CD4-positive, alpha-beta T cell treated with Interleukin-4 for 1 hour (primary cell): ENCODE measurements around the gene PCIF1.
A peak's percentile ranks its signal among the peaks of the same experiment; 100 is the strongest.
"Not testable (repeated sequence)": the region's sequence is repeated elsewhere in the genome, so short reads cannot be mapped to it uniquely, and the experiment has no call there.

Source experiments
- DNase-seq, 2 donors: peaks; one replicate each; pipeline ENCODE4 v3.0.0-alpha.2; 2020 to 2022

PCIF1 gene

DNA sequence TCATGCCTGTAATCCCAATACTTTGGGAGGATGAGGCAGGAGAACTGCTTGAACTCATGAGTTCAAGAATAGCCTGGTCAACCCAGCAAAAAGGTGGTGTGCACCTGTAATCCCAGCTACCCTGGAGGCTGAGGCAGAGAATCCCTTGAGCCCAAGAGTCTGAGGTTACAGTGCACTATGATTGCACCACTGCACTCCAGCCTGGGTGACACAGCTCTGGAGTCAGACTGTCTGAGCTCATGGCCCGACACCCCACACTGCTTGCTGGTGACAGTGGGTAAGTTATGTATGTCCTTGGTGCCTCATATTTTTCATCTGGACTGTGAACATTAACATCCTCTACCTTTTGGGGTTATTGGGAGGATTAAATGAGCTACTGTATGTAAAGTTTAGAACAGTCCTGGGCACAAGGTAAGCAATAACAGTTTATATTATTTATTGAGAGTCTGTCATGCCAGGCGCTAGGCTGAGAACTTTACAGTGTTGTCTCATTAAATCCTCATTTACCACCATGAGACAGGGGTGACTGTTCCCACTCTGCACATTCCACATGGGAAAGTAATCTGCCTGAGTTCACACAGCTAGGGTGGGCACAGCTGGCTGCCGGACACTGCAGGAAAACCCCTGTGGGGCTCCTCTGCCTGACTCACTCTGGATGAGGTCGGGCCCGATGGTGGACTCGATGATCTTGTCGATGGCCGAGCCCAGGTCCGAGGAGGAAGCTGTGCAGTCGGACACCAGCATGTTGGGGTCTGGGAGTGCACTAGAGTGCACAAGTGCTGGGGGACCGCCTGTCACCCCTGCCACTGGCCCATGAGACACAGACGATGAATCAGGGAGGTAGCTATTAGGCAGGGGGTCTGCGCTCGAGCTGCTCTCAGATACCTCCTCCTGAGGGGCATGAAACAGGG is 34.6 kb downstream of the PCIF1 start:
- DNase-seq = no peak

DNA sequence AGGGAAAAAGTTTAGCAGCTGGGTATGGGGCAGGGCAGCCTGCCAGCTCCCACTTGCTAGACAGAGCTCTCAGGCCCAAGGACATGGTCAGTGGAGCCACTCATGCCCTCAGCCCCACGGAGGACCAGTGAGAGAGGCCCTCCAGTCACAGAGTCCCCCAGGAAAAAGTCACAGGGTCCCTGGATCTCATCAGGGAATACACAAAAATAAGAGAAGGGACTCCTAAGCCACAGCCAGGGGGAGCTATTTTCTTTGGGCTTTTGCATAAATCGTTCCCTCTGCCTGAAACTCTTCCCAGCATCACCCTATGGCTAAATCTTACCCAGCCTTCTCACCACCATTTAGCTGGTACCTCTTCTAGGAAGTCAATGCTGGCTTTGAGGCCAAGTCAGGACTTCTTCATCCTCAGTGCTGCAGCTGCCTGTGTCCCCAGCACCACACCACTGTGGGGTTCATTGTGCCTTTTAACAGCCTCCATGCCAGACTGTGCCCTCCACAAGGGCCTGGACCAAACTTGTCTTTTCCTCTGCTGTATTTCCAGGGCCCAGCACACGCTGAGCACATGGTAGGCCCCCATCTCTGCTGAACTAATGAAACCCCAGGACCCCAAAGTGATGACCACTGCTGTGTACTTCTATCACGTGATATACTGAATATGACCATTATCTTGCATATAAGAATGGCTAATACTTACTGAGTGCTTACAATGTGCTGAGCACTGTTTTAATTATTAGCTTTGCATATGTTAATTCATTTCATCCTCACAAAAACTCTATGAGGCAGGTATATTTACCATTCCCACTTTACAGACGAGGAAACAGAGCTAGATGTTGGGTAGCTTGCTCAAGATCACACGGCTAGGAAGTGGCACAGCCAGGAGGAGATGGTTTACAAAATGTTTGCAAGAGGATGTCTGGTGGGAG is 35.5 kb downstream of the PCIF1 start:
- peak in 1 of 2 donors; percentile 41 for DNase-seq

DNA sequence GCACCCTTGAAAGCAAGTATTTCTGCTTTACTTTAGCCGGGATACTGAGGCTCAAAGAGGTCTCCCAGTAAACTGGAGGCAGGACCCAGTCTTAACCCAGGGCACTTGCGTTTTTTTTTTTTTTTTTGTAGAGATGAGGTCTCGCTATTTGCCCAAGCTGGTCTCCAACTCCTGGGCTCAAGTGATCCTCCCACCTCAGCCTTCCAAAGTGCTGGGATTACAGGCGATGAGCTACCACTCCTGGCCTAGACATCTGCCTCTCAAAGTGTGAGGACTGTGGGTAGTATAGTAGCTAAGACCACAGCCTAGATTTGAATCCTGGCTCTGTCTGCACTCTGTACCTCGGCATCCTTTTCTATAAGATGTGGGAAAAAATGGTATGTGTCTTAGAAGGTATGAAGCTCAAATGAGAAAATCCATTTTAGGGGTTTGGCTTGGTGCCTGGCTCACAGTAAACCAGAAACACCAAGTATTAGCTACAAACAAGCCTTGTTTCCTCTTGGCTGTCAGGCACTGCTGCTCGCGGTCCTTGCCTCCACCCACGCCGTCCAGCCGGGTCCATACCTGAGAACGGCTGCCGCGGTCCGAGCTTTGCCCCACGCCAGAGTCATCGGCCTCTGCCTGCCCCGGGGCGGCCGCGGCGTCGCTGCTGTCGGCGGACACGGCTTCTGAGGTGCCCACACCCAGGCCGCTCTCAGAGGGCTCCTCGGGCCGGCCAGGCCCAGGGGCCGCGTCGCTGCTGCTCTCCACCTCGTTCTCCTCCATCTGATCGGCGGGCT is 36.4 kb downstream of the PCIF1 start:
- peak in 1 of 2 donors; percentile 34 for DNase-seq

DNA sequence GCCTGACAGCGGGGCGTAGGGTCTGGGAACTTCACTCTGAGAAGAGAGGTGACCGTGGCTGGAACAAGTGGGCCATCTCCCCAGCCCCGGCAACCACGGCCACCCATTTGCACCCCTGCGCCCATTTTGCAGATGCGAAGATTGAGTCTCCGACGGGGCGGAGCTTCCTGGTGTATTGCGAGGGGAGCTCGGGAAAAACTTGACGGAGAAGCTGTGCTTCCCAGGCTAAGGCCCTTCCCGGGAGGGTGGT is 36.9 kb downstream of the PCIF1 start:
- DNase-seq = no peak

DNA sequence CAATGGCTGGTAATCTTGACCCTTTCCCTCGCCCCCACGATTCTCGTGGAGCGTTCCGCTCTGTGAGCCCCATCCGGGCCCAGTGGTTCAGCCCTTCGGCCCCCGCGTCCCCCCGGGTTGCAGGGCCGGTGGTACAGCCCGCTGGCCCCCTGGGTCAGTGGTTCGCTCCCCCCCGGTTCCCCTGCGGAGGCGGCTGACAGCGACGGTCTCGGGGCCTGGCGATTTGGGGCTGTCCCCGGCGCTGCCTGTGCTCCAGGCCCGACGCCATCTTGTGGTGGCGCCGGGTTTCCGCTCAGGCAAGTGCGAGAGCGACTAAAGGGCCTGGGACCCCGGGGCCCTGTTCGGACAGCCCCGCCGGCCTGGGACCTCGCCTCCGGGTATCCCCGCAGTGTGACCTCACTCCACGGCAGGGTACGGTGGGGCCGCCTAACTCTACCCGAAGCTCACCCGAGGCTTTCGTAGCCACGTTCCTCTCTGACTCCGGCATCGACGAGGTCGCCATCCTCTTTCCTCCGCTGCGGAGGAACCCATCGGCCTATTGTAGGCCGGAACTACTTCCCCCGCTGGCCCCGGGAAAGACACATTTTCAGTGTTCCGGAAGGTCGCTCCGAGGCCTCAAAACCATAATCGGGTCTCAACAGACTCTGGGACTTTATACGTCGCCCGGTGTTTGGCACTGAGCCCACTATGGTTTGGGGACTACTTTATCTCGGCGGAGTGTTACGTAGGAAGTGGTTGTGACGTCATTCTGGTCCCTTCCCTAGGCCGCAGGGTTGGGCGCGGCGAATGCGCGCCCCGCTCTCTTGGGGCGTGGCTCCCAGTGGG is 37.4 kb downstream of the PCIF1 start, which contains the start of gene ZNF335:
Gene ZNF335, minus strand, starts transcription at position 529 of the 825 bp plus-strand sequence. CDS start 793 bp downstream, outside the sequence.
- DNase-seq = peak; percentile 96

DNA sequence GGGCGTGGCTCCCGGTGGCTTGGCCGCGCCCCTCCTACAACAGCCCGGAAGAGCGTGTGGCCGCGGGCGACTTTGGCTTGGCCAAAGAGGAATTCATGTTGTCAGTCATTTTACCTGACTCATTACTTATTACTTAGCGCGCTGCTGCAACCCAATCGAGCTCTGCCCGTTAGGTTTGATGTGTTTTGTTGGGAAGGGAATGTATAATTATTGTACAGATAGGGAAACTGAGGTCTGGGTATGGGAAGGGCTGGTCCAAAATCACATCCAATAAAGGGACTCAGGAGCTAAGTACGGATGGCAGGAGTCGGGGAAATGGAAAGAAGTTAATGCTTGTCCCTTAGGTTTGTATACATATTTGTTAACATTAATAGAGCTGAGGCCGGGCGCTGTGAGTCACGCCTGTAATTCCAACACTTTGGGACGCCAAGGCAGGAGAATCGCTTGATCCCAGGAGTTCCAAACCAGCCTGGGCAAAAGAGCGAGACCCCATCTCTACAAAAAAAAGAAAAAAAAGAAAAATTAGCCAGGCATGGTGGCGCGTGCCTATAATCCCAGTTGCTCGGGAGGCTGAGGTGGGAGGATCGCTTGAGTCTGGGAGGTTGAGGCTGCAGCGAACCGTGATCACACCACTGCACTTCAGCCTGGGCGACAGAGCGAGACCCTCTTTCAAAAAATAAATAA is 38.2 kb downstream of the PCIF1 start:
- DNase-seq = no peak

DNA sequence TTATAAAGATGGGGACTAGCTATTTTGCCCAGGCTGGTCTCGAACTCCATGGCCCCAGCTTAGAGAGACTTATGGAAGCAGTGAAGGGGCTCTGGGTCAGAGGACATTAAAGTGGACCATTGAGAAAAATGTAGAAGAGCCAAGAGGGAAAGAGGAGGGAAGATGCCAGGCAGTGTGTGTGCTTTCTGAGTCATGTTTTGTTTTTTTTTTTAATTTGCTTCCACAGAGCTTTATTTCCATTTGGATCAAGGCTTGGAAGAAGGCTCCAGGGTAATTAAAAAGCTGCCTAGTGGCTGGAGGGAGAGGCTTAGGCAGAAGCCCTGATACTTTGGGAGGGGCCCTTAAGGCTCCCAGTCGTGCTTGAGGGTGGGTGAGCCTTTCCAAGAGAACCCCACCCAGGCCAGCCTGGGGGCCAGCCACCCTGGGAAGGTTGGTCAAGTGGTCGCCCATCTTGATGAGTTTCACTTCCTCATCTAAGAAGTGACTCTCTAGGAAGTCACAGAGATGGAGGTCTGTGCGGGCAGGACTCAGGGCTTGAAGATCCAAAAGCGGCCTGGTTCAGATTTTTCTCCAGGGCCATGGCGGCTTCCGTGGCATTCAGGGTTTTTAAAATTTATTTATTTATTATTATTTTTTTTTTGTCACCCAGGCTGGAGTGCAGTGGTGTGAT is 40.5 kb downstream of the PCIF1 start:
- no peak for DNase-seq

DNA sequence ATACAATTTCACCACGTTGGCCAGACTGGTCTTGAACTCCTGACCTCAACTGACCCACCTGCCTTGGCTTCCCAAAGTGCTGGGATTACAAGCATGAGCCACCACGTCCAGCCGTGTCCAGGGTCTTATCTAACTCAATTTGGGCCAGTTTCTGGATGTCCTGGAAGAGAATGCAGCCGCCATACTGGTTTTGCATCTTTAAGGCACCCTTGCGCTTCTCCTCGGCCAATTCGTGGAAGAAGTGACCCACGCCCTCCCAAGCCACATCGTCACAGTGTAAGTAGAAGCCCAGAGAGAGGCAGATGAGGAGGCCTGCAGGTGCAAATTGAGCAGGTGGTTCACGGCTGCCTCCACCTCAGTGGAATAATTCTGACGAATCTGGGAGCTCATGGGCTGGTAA is 41.2 kb downstream of the PCIF1 start:
- DNase-seq = no peak

DNA sequence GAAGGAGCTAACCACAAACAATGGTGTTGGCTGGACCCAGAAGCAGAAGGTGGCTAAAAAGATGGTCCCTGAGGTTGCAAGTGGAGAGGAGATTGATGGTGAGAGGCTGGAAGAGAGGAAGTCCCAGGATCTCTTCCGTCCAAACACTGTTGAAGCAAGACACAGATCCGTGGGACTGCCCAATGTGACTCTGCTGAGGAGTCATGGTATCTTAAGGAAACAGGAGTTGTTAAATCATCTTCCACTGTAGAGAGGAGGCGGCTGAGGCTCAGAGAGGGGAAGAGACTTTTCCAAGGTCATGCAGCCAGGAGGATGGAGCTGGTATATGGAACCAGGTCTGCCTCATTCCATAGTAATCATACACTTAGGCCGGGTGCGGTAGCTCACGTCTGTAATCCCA is 41.6 kb downstream of the PCIF1 start:
- no peak for DNase-seq

DNA sequence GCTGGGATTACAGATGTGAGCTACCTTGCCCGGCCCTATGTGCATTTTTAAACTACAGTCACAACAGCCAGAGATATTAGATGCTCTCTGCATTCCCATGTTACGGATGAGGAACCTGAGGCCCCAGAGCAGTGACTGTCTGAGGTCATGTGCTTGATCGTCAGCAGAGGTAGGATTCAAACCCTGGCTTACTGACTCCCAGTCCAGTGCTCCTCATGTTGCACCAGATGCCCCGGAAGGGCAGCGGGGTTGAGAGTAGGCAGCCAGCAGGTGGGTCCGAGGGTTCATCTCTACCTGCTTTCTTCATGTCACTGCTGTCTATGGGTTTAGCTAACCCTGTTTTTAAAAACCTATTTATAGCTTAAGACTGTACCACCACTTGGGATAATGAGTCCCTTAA is 46.8 kb downstream of the PCIF1 start:
- no peak for DNase-seq

DNA sequence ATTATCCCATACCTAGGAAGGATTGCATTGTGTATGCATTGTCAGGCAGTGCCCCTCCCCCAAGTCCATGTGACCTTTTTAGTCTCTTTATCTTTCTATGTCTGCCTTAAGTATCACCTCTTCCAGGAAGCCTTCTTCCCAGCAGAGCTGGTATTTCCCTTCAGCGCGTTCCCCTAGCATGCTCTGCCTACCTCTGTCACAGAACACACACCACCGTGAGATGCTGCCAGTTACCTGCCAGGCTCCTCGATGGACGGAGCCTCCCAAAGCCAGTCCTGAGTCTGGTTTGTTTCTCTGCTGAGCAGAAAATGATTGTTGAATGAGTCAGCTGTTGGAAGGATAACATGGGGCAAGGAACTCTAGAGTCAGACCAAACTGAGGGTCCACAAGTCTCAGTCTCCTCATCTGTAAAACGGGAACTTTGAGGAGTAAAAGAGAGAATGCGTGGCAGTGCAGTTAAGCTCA is 48.8 kb downstream of the PCIF1 start:
- no peak for DNase-seq

DNA sequence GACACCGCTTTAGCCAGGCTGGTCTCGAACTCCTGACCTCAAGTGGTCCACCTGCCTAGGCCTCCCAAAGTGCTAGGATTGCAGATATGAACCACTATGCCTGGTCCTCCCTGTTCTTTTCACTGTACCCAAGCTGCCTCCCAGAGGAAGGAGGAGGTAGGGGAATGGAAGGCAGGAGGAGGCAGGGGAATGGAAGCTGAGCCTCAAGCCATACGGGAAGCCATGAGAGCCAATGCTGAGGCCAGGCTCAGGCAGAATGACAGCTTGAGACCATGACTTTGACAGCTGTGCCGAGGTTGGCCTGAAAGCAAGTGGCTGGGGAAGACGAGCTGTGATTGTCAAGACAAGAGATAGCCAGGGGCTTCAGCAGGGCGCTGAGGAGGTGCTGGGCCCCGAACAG is 51.1 kb downstream of the PCIF1 start:
- DNase-seq = no peak

DNA sequence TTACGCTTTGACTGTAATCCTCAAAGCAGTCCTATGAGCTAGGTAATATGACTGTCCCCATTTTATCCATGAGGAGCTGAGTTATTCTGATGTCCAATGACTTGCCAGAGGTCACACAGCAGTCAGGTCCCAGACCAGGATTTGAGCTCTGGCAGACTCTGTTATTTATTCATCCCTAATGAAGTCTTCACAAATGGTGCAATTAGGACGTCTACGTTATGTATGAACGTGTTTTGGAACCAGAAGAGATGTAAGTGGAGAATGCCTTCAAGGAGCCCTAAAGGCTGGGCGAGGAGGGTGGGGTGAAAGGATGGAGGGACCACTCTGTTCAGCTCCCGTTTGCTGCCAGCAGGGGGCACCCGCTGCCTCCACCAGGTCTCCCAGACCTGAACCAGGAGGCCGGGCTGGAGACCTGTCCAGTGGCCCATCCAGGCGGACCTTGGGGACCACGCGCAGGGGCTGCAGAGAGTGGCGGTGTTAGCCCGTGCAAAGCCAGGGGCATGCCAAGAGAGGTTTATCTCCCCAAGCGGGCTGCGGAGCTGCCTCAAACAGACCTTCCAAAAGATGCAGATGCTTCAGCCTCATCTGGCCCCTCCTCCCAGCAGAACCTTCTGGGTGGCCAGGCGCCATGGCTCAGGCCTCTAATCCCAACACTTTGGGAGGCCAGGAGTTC is 52.8 kb downstream of the PCIF1 start:
- peak; percentile 74 to 76 for DNase-seq

DNA sequence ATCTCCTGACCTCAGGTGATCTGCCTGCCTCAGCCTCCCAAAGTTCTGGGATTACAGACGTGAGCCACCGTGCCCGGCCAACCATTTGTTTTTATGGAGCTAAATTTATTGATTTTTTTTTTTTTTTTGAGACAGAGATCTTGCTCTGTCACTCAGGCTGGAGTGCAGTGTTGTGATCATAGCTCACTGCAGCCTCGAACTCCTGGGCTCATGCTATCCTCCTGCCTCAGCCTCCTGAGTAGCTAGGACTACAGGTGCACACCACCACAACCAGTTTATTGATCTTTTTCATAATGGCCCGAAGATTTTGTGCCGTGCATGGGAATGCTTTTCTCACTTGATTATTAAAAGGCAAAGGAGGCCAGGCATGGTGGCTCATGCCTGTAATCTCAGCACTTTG is 54.3 kb downstream of the PCIF1 start:
- not testable (repeated sequence) for DNase-seq

DNA sequence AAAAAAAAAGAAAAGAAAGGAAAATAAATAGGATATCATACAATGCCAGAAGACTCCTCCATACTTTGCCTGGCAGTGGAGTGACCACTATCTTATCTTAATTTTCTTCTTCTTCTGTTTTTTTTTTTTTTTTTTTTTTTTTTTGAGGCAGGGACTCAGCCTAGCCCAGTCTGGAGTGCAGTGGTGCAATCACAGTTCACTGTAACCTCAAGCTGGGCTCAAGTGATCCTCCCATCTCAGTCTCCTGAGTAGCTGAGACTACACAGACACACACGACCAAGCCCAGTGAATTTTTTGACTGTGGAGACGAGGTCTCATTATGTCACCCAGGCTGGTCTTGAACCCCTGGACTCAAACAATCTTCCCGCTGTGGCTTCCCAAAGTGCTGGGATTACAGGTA is 57.1 kb downstream of the PCIF1 start:
- DNase-seq = no peak

DNA sequence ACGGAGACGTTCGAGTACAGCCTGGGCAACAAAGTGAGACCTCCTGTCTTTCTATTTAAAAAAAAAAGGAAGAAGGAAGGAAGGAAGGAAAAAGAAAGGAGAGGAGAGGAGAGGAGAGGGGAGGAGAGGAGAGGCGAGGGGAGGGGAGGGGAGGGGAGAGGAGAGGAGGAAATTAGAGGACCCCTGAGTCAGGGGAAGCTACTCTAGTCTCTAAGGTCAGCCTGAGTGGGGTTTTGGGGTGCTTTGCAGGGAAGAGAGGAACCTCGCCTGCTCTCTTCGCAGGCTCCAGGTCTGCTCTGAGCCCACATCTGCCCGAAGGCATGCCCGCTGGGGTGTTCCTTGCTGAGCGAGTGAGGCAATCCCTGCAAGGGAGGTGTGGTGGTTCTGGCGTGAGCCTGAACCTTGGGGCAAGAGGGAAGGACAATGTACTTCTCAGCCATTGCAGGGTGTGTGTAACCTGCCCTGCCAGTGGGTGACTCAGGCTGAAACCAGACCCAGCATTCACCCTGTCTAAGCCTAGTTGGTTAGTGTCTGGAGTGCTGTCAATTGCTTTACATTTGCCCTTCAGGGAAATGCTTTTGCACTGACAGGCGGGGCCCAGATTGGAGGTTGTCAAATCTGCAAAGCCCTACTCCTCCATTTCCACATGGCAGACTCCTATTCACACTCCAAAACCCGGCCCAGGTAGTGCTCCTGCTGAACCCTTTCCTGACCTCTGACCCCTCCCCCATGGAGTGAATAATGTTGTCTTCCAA is 58.9 kb downstream of the PCIF1 start:
- DNase-seq = peak in 1 of 2 donors; percentile 37

DNA sequence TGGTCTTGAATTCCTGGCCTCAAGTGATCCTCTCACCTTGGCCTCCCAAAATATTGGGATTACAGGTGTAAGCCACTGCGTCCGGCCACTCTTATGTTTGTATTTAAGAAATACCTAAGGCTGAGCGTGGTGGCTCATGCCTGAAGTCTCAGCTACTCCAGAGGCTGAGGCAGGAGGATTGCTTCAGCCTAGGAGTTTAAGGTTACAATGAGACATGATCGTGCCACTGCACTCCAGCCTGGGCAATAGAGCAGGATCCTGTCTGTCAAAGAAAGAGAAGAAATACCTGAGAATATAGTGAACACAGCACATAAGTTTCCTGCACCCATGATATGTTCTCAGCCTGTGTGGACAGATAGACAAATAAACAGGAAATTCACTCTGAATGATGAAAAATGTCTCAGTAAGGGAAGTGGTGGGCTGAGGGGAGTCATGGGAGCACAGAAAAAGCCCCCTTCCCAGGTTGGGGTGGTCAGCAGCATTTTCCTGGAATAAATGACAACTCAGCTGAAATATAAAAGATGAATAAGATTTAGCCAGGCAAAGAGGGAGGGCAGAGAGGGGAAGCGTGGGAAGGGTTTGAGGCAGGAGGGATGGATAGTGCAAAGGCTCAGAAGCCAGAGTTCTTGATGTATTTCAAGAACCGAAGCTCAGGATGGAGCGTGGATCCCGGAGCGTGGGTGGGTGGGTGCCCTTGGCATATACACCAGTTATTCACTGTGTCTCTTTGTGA is 60.4 kb downstream of the PCIF1 start:
- no peak for DNase-seq

DNA sequence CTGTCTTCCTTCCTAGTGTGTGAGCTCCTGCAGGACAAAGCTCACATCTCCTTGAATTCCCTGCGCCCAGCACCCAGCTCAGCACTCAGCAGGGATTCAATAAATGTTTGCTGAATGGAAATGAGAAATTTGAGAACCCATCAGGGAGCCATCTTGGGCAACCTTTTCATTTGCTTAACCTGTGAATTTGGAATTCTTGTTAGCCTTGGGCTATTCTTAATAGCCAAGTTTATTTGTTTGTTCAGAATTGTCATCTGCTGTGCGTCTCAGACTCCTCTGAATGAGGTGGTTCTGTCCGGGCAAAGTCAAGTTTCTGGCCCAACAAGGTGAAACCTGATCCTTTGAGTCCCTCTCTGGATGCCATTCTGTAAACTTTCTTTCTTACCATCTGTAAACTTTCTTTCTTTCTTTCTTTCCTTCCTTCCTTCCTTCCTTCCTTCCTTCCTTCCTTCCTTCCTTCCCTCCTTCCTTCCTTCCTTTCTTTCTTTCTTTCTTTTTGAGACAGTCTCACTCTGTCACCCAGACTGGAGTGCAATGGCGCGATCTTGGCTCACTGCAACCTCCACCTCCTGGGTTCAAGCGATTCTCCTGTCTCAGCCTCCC is 61.1 kb downstream of the PCIF1 start:
- not testable (repeated sequence) for DNase-seq
